WTC11 (cell line): ENCODE data around the gene TNFRSF19. TPM values are rescaled to one million over a fixed set of nuclear protein-coding genes. Genes with fewer than 3 reads are reported as not detected.

Experiments used
- ATAC-seq: fragments of 200-7000 bp; cut with Tn5 transposase; 2 replicates; pipeline ENCODE4 v1.10.0; 2021; ENCODE audit warnings: mild to moderate bottlenecking, moderate library complexity
- CTCF ChIA-PET: fragments of 300-600 bp; sonication (Branson Sonifier 250); formaldehyde crosslinking; loops from one replicate; lab custom pipeline; 2021; ENCODE audit warnings: antibody characterized with exemption; lab: Charles Lee
- POLR2A ChIA-PET: fragments of 350-600 bp; sonication (Branson Sonifier 250); formaldehyde crosslinking; loops from one replicate; lab custom pipeline; 2021; ENCODE audit warnings: antibody characterized with exemption; lab: Charles Lee
- DNase-seq: peaks from one replicate; pipeline ENCODE4 v3.0.0; 2021; ENCODE audit warnings: low spot score
- H3K27ac Mint-ChIP-seq: 2 replicates; pipeline ENCODE4 v1.8.0; 2021; ENCODE audit warnings: mixed read lengths
- H3K27me3 Mint-ChIP-seq: 2 replicates; pipeline ENCODE4 v1.8.0; 2021; ENCODE audit warnings: low read depth, mild to moderate bottlenecking, moderate library complexity, mixed read lengths
- H3K36me3 Mint-ChIP-seq: 2 replicates; pipeline ENCODE4 v1.8.0; 2021; ENCODE audit warnings: mixed read lengths
- H3K4me1 Mint-ChIP-seq: 2 replicates; pipeline ENCODE4 v1.8.0; 2022; ENCODE audit warnings: mixed read lengths
- H3K4me3 Mint-ChIP-seq: 2 replicates; pipeline ENCODE4 v1.8.0; 2021; ENCODE audit warnings: mild to moderate bottlenecking, moderate library complexity, mixed read lengths
- H3K9me3 Mint-ChIP-seq: 2 replicates; pipeline ENCODE4 v1.8.0; 2021; ENCODE audit warnings: mixed read lengths
- E2F1 ChIP-seq: sonication (generic); formaldehyde crosslinking; IDR thresholded peaks from 2 replicates; pipeline ENCODE4 v1.8.0; 2022; ENCODE audit warnings: mild to moderate bottlenecking, missing genetic modification reagents
- ELF4 ChIP-seq: sonication (generic); formaldehyde crosslinking; IDR thresholded peaks from 2 replicates; pipeline ENCODE4 v1.8.1; 2022; ENCODE audit warnings: low read depth, mild to moderate bottlenecking, moderate library complexity, missing genetic modification reagents
- FOXJ3 ChIP-seq: sonication (generic); formaldehyde crosslinking; IDR thresholded peaks from 2 replicates; pipeline ENCODE4 v1.9.0; 2021; ENCODE audit warnings: missing genetic modification reagents, mild to moderate bottlenecking, borderline replicate concordance
- HMGXB4 ChIP-seq: sonication (generic); formaldehyde crosslinking; IDR thresholded peaks from 2 replicates; pipeline ENCODE4 v1.8.1; 2023; ENCODE audit warnings: mild to moderate bottlenecking, moderate library complexity, missing genetic modification reagents
- MXD4 ChIP-seq: fragments of 250-450 bp; sonication (Bioruptor Pico); IDR thresholded peaks from 2 replicates; pipeline ENCODE4 v1.8.0; 2021; ENCODE audit warnings: mild to moderate bottlenecking, moderate library complexity, borderline replicate concordance
- NFATC4 ChIP-seq: fragments of 250-450 bp; sonication (Bioruptor Pico); IDR thresholded peaks from 2 replicates; pipeline ENCODE4 v1.9.0; 2021; ENCODE audit warnings: mild to moderate bottlenecking
- NR1H2 ChIP-seq: sonication (generic); formaldehyde crosslinking; IDR thresholded peaks from 2 replicates; pipeline ENCODE4 v1.9.0; 2021; ENCODE audit warnings: mild to moderate bottlenecking, moderate library complexity, missing genetic modification reagents
- RORB ChIP-seq: fragments of 250-450 bp; sonication (Bioruptor Pico); IDR thresholded peaks from 2 replicates; pipeline ENCODE4 v1.9.0; 2021; ENCODE audit warnings: mild to moderate bottlenecking
- SP1 ChIP-seq: sonication (generic); formaldehyde crosslinking; conservative IDR thresholded peaks from 2 replicates; pipeline ENCODE4 v1.8.1; 2022; ENCODE audit warnings: missing genetic modification reagents
- ZNF121 ChIP-seq: sonication (generic); formaldehyde crosslinking; IDR thresholded peaks from 2 replicates; pipeline ENCODE4 v1.8.0; 2023; ENCODE audit warnings: missing genetic modification reagents
- ZNF219 ChIP-seq: sonication (generic); formaldehyde crosslinking; IDR thresholded peaks from 2 replicates; pipeline ENCODE4 v1.8.0; 2023; ENCODE audit warnings: missing genetic modification reagents, mild to moderate bottlenecking, borderline replicate concordance
- ZNF263 ChIP-seq: sonication (generic); formaldehyde crosslinking; IDR thresholded peaks from 2 replicates; pipeline ENCODE4 v1.8.1; 2022; ENCODE audit warnings: low read depth, mild to moderate bottlenecking, moderate library complexity, missing genetic modification reagents
- ZNF281 ChIP-seq: sonication (generic); formaldehyde crosslinking; IDR thresholded peaks from 2 replicates; pipeline ENCODE4 v1.8.0; 2023; ENCODE audit warnings: mild to moderate bottlenecking, missing genetic modification reagents
- ZNF317 ChIP-seq: sonication (generic); formaldehyde crosslinking; IDR thresholded peaks from 2 replicates; pipeline ENCODE4 v1.8.1; 2023; ENCODE audit warnings: low read depth, mild to moderate bottlenecking, moderate library complexity, missing genetic modification reagents, borderline replicate concordance
- ZNF671 ChIP-seq: fragments of 250-450 bp; sonication (Bioruptor Pico); IDR thresholded peaks from 2 replicates; pipeline ENCODE4 v1.8.0; 2021; ENCODE audit warnings: mild to moderate bottlenecking
- total RNA-seq: library from RNA; stranded (reverse); gene quantifications from 3 replicates; pipeline ENCODE4 v1.2.3, GENCODE V29; 2021
- TF ChIP-seq, protein P1 (sequence below): fragments of 200-600 bp; IDR thresholded peaks from 2 replicates; pipeline ENCODE4 v1.8.0; 2022; ENCODE audit warnings: antibody characterized with exemption
- TF ChIP-seq, protein P2 (sequence below): sonication (generic); formaldehyde crosslinking; IDR thresholded peaks from 2 replicates; pipeline ENCODE4 v1.8.1; 2022; ENCODE audit warnings: low read depth, missing genetic modification reagents, borderline replicate concordance
- TF ChIP-seq, protein P3 (sequence below): sonication (generic); formaldehyde crosslinking; IDR thresholded peaks from 2 replicates; pipeline ENCODE4 v1.8.1; 2023; ENCODE audit warnings: mild to moderate bottlenecking, missing genetic modification reagents, moderate library complexity

The TNFRSF19 gene
- total RNA-seq, 1 experiment from 2014 or later = 0.20 TPM

GRCh38 chr13:23615395-23616081 lies 45.3 kb downstream of the TNFRSF19 start:
- H3K27me3 Mint-ChIP-seq = peaks cover 2% of the 10 kb centered on the region; the same call in 1 of the 2 replicates
- TF ChIP-seq, protein P1, sequence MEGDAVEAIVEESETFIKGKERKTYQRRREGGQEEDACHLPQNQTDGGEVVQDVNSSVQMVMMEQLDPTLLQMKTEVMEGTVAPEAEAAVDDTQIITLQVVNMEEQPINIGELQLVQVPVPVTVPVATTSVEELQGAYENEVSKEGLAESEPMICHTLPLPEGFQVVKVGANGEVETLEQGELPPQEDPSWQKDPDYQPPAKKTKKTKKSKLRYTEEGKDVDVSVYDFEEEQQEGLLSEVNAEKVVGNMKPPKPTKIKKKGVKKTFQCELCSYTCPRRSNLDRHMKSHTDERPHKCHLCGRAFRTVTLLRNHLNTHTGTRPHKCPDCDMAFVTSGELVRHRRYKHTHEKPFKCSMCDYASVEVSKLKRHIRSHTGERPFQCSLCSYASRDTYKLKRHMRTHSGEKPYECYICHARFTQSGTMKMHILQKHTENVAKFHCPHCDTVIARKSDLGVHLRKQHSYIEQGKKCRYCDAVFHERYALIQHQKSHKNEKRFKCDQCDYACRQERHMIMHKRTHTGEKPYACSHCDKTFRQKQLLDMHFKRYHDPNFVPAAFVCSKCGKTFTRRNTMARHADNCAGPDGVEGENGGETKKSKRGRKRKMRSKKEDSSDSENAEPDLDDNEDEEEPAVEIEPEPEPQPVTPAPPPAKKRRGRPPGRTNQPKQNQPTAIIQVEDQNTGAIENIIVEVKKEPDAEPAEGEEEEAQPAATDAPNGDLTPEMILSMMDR = no peak
- TF ChIP-seq, protein P2, sequence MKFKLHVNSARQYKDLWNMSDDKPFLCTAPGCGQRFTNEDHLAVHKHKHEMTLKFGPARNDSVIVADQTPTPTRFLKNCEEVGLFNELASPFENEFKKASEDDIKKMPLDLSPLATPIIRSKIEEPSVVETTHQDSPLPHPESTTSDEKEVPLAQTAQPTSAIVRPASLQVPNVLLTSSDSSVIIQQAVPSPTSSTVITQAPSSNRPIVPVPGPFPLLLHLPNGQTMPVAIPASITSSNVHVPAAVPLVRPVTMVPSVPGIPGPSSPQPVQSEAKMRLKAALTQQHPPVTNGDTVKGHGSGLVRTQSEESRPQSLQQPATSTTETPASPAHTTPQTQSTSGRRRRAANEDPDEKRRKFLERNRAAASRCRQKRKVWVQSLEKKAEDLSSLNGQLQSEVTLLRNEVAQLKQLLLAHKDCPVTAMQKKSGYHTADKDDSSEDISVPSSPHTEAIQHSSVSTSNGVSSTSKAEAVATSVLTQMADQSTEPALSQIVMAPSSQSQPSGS (CRISPR knock-in tag) = no peak
- no peak for TF ChIP-seq HMGXB4 (CRISPR knock-in tag)
- POLR2A ChIA-PET = no interaction called here
- peaks cover 24% of the 10 kb centered on the region for H3K4me1 Mint-ChIP-seq
- no peak; the same call in 1 of the 2 replicates for ATAC-seq
- no peak overlapping the region for H3K4me3 Mint-ChIP-seq
- no peaks in the 10 kb centered on the region for H3K36me3 Mint-ChIP-seq
- H3K9me3 Mint-ChIP-seq = no peaks in the 10 kb centered on the region
- DNase-seq = no peak
- no peak overlapping the region for H3K27ac Mint-ChIP-seq
- CTCF ChIA-PET = no interaction called here

DNA sequence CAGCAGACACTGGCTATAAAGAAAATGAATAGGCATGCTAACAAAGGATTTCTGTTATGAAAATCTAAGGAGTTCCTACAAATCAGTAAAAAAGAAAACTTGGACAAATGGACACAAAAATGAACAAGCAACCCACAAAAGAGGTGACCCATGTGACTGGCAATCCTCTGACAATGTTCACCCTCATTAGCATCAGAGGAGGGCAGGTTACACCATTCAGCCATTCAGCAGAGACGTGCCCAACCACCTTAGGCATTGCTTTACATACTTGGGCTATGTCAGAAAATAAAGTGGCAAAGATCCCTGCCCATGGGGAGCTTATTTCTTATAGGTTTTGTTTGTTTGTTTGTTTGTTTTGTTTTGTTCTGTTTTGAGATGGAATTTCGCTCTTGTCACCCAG lies 46.0 kb downstream of the TNFRSF19 start:
- H3K27ac Mint-ChIP-seq = no peak overlapping the region
- ChIA-PET POLR2A (no interaction called here), CTCF (no interaction called here)
- H3K4me1 Mint-ChIP-seq = peaks cover 24% of the 10 kb centered on the region
- H3K9me3 Mint-ChIP-seq = no peaks in the 10 kb centered on the region
- peaks cover 2% of the 10 kb centered on the region; the same call in 1 of the 2 replicates for H3K27me3 Mint-ChIP-seq
- no peaks in the 10 kb centered on the region for H3K36me3 Mint-ChIP-seq
- TF ChIP-seq SP1 (CRISPR knock-in tag) (no peak), ZNF281 (no peak), ZNF263 (no peak), MXD4 (CRISPR knock-in tag) (no peak), ZNF317 (CRISPR knock-in tag) (no peak), RORB (no peak), ZNF121 (CRISPR knock-in tag) (no peak), NR1H2 (no peak), ELF4 (CRISPR knock-in tag) (no peak)
- TF ChIP-seq, protein P3, sequence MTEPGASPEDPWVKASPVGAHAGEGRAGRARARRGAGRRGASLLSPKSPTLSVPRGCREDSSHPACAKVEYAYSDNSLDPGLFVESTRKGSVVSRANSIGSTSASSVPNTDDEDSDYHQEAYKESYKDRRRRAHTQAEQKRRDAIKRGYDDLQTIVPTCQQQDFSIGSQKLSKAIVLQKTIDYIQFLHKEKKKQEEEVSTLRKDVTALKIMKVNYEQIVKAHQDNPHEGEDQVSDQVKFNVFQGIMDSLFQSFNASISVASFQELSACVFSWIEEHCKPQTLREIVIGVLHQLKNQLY (CRISPR knock-in tag) = no peak
- DNase-seq (no peak), ATAC-seq (no peak)
- no peak overlapping the region for H3K4me3 Mint-ChIP-seq

GRCh38 chr13:23617551-23618024 lies 47.4 kb downstream of the TNFRSF19 start:
- ATAC-seq = no peak
- H3K27ac Mint-ChIP-seq = no peak overlapping the region
- no peaks in the 10 kb centered on the region for H3K9me3 Mint-ChIP-seq
- H3K27me3 Mint-ChIP-seq = peaks cover 2% of the 10 kb centered on the region; the same call in 1 of the 2 replicates
- no peak overlapping the region for H3K4me3 Mint-ChIP-seq
- no peak for DNase-seq
- CTCF ChIA-PET = no interaction called here
- POLR2A ChIA-PET = no interaction called here
- peaks cover 24% of the 10 kb centered on the region for H3K4me1 Mint-ChIP-seq
- no peaks in the 10 kb centered on the region for H3K36me3 Mint-ChIP-seq
- no peak for TF ChIP-seq E2F1 (CRISPR knock-in tag)
- TF ChIP-seq FOXJ3 (CRISPR knock-in tag) = no peak
- TF ChIP-seq ZNF219 (CRISPR knock-in tag) = no peak
- TF ChIP-seq ZNF671 (CRISPR knock-in tag) = no peak
- no peak for TF ChIP-seq NFATC4 (CRISPR knock-in tag)
